ENCODE data around the gene WLS. TPM values are rescaled to one million over a fixed set of nuclear protein-coding genes. Genes with fewer than 3 reads are reported as not detected.
A peak's percentile ranks its signal among the peaks of the same experiment; 100 is the strongest.
"Not testable (repeated sequence)": the region's sequence is repeated elsewhere in the genome, so short reads cannot be mapped to it uniquely, and the experiment has no call there.

Gene WLS
- total RNA-seq, result 100 to 1,000 TPM in 2 of 8 experiments, 10 to 100 TPM in 6; 13.4 to 430 (median 75.4) TPM

DNA sequence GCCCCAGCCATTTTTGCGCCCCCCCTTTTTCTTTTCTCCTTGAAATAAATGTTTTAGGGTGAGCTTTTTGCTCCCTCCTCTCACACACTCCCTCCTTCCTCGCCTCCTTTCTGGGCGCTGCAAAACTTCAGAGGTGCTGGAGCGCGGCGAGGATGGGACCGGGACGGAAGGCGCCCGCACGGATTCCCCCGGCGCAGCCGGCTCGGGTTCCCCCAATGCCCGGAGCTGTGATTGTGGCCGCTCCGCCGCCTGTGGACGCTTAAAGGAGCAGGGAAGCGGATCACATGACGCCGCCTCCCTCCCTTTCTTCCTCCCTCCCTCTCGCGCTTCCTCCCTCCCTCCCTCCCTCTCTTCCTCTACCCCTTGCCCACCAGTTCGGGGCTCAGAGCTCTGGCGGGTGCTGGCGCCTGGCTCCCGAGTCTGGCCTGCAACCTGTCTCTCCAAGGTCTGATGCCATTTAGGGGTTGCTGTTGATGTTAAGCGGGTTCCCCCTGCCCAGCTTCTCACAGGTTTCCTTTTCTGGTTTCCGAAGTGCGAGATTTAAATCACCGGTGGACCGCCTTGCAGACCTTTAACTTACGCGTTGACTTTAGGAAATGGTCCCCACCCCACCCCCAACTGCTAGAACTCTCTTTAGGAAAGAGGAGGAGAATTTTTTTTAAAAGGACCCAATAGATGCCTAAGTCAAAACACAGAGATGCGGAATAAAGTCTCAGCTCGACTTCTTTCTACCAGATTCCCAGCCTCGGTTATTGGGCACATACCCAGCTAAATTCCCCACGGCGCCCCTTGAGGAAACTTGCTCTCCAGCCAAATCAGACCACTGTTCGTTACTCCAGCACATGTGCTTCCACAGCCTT, at the start of gene WLS:
TSS of gene WLS (minus strand) at position 235 of the 860 bp plus-strand sequence. CDS start at position 11, 224 bp downstream.
- peaks cover 14 to 18% of the 10 kb centered on the region in 2 donors for H3K4me1 ChIP-seq (replicated peaks in 1 of 2)
- peak; percentile 81 to 90 (median 84) for ATAC-seq (replicated peaks in 6 of 8)
- peak within 1 kb of the TSS; percentile 39 to 71 (median 55) for H3K4me3 ChIP-seq
- 2 to 9% (median 3%) methylated on average over 5 to 26 of the region's 42 CpGs; no CpG with 5 or more reads in 3 of the 10 experiments for WGBS, 10 experiments
- H3K27ac ChIP-seq, result no peak within 1 kb of the TSS
- in situ Hi-C loops (cut with MboI; ENCODE audit: low pct_unique_long_range_greater_than_20kb in 2 of 9, low sequenced_read_pairs in 9 of 9, unreplicated experiment in 9 of 9), result no loop called here

DNA sequence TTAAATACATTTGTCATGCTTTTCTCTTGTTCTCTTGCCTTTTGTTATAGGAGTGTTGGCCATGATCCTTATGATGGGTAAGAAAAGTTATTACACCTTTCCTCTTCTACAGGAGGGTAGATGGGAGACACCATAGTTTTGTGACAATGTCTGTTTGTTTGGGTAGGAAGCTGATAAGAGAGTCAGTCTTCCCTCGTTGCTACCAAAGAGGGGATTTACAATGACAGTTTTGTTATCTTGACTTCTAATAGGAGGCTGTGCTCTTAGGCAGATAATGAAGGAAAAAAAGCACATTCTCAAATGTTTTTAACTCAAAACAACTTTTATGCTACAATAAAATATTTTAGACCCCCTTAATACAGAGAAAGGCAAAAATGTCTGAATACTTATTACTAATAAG, 48.0 kb upstream of the WLS start:
- H3K4me1 ChIP-seq (replicated peaks in 1 of 2), result no peaks in the 10 kb centered on the region
- H3K4me3 ChIP-seq, result no peak overlapping the region
- 40 to 88% (median 64%) methylated on average over 1 of the region's 1 CpG; no CpG with 5 or more reads in 2 of the 10 experiments for WGBS, 10 experiments
- no peak for ATAC-seq (replicated peaks in 6 of 8)
- in situ Hi-C loops (cut with MboI; ENCODE audit: low pct_unique_long_range_greater_than_20kb in 2 of 9, low sequenced_read_pairs in 9 of 9, unreplicated experiment in 9 of 9), result no loop called here
- no peak overlapping the region for H3K27ac ChIP-seq

DNA sequence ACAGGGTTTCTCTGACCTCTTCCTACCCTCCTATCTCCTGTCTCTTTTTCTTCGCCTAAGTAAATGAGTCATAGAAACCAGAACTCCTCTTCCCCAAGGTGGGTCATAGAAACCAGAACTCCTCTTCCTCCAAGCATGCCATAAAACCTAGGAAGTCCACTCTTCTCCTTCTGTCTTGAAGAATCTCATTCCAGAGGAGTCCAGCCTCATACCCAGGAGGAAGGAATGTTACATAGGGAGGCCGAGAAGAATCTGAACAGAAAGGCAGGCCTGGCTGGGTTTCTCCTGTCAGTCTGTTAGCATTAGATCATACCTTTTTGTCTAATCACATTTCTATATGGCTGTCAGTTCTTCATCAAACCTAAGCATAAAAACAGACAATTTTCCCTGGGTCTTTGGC, 47.5 kb upstream of the WLS start:
- in situ Hi-C loops (cut with MboI; ENCODE audit: low pct_unique_long_range_greater_than_20kb in 2 of 9, low sequenced_read_pairs in 9 of 9, unreplicated experiment in 9 of 9), result no loop called here
- 85 to 100% (median 92%) methylated on average over 1 to 2 of the region's 2 CpGs; no CpG with 5 or more reads in 3 of the 10 experiments for WGBS, 10 experiments

DNA sequence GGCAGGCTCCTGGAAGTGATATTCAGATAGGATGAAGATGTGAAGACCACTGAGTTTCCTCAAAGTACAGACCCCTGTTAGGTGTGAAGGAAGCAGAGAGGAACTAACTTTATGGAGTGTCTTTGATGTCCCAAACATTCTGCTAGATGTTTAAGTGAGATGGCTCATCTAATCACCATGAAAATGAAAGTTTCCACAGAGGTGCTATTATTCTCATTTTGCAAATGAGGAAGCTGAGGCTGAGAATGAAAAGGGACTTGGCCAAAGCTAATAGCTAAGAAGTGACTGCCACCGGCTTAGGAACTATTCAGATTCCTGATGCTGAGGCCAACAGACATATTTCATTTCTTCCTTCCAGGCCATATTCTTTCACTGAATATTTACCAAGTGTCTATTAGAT, 45.9 kb upstream of the WLS start:
- no peak for ATAC-seq (replicated peaks in 6 of 8)
- 18 to 100% (median 52%) methylated on average over 1 of the region's 1 CpG; no CpG with 5 or more reads in 4 of the 10 experiments for WGBS, 10 experiments
- in situ Hi-C loops (cut with MboI; ENCODE audit: low pct_unique_long_range_greater_than_20kb in 2 of 9, low sequenced_read_pairs in 9 of 9, unreplicated experiment in 9 of 9), result no loop called here
- Histone ChIP-seq H3K27ac (no peak overlapping the region), H3K4me1 (replicated peaks in 1 of 2) (no peaks in the 10 kb centered on the region), H3K4me3 (no peak overlapping the region)

More for the DNA sequence above, 47.5 kb upstream of the WLS start:
- Histone ChIP-seq H3K27ac (no peak overlapping the region), H3K4me3 (no peak overlapping the region), H3K4me1 (replicated peaks in 1 of 2) (no peaks in the 10 kb centered on the region)
- ATAC-seq (replicated peaks in 6 of 8), result no peak

DNA sequence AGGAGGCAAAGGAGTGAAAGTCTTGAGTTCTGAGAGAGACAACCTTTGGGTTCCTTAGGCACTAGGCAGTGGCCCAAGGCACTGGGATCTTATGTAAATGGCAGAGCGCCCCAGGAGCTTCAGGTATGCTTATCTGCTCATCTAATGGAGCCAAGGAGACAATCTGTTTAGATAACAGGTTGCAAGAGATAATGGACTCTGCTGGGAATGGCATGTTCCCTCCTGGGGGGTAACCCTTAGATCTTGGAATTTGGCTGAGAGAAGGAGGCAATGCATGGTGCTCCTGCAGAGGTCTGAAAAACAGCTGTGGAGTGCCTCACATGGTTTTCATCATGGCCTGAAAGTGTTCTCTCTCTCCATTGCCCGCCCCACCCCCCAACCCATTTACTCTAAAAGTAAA, 44.1 kb upstream of the WLS start:
- 20 to 89% (median 82%) methylated on average over 1 to 2 of the region's 2 CpGs; no CpG with 5 or more reads in 5 of the 10 experiments for WGBS, 10 experiments
- ATAC-seq (replicated peaks in 6 of 8), result no peak

DNA sequence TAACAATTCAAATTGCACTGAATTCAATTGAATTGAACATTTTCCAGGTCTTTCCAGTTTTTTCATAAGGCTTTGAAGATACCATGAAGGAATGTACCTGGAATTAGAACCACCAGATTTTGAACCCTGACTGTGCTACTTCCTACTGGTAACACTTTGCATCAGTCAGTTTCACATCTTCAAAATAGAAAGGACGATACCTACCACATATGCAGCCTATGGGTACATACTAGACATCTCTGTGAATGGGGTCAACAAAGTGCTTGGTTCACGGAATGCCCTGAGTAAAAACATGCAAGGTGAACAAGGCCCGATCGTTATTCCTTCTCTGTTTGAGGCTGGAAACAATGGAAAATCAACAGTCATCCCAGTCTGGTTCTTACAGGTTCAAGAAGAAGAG, 41.2 kb upstream of the WLS start:
- Histone ChIP-seq H3K4me1 (replicated peaks in 1 of 2) (no peaks in the 10 kb centered on the region), H3K27ac (no peak overlapping the region), H3K4me3 (no peak overlapping the region)
- in situ Hi-C loops (cut with MboI; ENCODE audit: low pct_unique_long_range_greater_than_20kb in 2 of 9, low sequenced_read_pairs in 9 of 9, unreplicated experiment in 9 of 9), result no loop called here
- WGBS, 10 experiments, result 60 to 92% (median 71%) methylated on average over 2 to 4 of the region's 4 CpGs; no CpG with 5 or more reads in 2 of the 10 experiments
- no peak for ATAC-seq (replicated peaks in 6 of 8)

More for the DNA sequence above, 44.1 kb upstream of the WLS start:
- in situ Hi-C loops (cut with MboI; ENCODE audit: low pct_unique_long_range_greater_than_20kb in 2 of 9, low sequenced_read_pairs in 9 of 9, unreplicated experiment in 9 of 9), result no loop called here
- Histone ChIP-seq H3K4me1 (replicated peaks in 1 of 2) (no peaks in the 10 kb centered on the region), H3K4me3 (no peak overlapping the region), H3K27ac (no peak overlapping the region)

DNA sequence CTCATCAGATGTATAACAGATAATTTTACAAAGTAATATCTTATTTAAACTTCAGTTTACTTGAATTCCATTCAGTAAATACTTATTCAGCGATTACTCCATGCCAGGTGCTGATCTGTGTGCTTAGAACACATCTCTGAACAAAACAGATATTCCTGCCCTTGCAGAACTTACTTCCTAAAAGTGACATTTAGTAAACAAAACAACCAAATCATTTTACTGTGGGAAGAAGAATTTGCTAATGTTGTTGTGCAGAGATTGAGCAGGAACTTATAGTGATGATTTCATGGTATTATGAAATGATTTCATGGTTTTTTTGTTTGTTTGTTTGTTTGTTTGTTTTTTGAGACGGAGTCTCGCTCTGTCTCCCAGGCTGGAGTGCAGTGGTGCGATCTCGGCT, 39.3 kb upstream of the WLS start:
- 0 to 100% (median 79%) methylated on average over 1 to 5 of the region's 5 CpGs for WGBS, 10 experiments
- in situ Hi-C loops (cut with MboI; ENCODE audit: low pct_unique_long_range_greater_than_20kb in 2 of 9, low sequenced_read_pairs in 9 of 9, unreplicated experiment in 9 of 9), result no loop called here
- no peak for ATAC-seq (replicated peaks in 6 of 8)

DNA sequence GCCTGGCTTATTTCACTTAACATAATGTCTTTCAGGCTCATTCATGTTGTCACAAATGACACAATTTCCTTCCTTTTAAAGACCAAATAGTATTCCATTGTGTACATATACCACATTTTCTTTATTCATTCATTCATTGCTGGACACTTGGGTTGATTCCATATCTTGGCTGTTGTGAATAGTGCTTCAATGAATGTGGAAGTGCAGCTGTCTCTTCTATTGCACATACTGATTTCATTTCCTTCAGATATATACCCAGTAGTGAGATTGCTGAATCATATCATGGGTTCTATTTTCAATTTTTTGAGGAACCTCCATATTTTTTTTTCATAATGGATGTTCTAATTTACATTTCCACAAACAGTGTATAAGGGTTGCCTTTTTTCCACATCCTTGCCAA, 38.6 kb upstream of the WLS start:
- no peaks in the 10 kb centered on the region for H3K4me1 ChIP-seq (replicated peaks in 1 of 2)
- no peak overlapping the region for H3K4me3 ChIP-seq
- no peak overlapping the region for H3K27ac ChIP-seq
- in situ Hi-C loops (cut with MboI; ENCODE audit: low pct_unique_long_range_greater_than_20kb in 2 of 9, low sequenced_read_pairs in 9 of 9, unreplicated experiment in 9 of 9), result no loop called here
- ATAC-seq (replicated peaks in 6 of 8), result no peak

More for the DNA sequence above, 39.3 kb upstream of the WLS start:
- Histone ChIP-seq H3K4me1 (replicated peaks in 1 of 2) (no peaks in the 10 kb centered on the region), H3K4me3 (no peak overlapping the region), H3K27ac (no peak overlapping the region)

DNA sequence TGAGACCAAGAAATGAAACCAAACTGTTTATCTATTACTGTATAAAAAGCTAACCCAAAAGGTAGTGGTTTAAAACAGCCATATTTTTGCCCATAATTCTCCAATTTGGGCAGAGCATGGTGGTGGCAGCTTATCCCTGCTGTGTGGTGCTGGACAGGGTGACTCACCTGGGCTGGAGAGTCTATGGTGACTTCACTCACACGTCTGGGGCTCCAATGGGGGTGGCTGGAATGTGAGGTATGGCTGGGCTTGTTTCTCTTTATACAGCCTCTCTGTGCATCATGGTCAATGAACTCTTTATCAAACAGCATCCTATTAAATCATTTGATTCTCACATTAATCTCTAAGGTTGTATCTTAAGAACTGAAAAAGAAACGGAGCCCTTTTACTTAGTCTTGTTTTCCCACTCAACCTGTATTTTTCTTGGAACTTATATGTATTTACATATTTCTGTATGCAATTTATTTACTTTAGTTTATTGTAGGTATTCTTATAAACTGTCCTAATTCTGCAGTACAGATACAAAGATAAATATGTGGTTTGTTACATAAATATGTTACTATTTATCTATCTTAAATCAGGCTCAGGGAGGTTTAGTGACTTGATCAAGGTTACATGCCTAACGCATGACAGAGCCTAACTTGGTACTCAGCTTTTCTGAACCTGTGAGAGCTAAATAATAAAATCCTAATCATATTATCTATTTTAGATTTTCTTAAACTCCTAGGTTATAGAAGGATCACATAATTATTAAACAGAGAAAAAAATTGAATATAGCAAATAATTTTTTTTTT, 37.5 kb upstream of the WLS start:
- Histone ChIP-seq H3K27ac (no peak overlapping the region), H3K4me3 (no peak overlapping the region), H3K4me1 (replicated peaks in 1 of 2) (no peaks in the 10 kb centered on the region)
- peak in 1 of 8 experiments; percentile 56 for ATAC-seq (replicated peaks in 6 of 8)
- in situ Hi-C loops (cut with MboI; ENCODE audit: low pct_unique_long_range_greater_than_20kb in 2 of 9, low sequenced_read_pairs in 9 of 9, unreplicated experiment in 9 of 9), result no loop called here
- WGBS, 10 experiments, result 67 to 100% (median 92%) methylated on average over 1 to 3 of the region's 3 CpGs; no CpG with 5 or more reads in 1 of the 10 experiments

DNA sequence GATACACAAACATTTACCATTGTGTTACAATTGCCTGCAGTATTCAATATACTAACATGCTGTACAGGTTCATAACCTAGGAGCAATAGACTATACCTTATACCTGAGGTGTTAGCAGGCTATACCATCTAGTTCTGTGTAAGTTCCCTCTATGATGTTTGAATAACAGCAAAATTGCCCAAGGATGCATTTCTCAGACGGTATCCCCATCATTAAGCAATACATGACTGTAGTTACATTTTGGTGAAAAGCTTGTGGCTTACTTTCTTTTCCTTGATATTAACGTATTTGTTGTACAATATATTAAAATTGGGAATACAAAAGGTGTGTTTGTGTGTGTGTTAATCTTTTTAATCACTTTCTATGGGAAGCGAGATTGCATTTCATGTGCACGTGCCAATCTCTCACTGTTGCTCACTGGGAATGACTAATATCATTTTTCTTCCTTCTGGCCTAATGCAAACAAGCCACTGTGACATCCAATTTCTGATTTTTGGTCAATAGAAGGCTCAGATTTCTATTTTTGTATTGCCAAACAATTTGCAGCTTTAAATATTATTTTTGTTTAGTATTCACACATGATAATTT, 36.7 kb upstream of the WLS start:
- 69 to 96% (median 83%) methylated on average over 3 to 4 of the region's 4 CpGs; no CpG with 5 or more reads in 1 of the 10 experiments for WGBS, 10 experiments
- no peaks in the 10 kb centered on the region for H3K4me1 ChIP-seq (replicated peaks in 1 of 2)
- H3K4me3 ChIP-seq, result no peak overlapping the region
- no peak for ATAC-seq (replicated peaks in 6 of 8)
- no peak overlapping the region for H3K27ac ChIP-seq
- in situ Hi-C loops (cut with MboI; ENCODE audit: low pct_unique_long_range_greater_than_20kb in 2 of 9, low sequenced_read_pairs in 9 of 9, unreplicated experiment in 9 of 9), result no loop called here

DNA sequence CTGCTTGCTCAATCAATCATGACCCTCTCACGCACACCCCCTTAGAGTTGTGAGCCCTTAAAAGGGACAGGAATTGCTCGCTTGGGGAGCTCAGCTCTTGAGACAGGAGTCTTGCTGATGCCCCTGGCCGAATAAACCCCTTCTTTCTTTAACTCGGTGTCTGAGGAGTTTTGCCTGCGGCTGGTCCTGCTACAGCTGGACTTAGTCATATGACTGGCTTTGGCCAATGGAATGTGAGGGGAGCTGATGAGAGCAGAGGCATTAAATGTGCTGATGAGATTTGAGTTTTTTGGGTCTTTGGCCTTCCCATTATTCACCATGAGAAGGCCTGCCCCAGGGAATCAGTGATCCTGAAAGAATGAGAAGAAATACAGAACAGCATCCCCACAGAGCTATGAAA, 24.5 kb upstream of the WLS start:
- 44 to 100% (median 67%) methylated on average over 1 to 5 of the region's 5 CpGs; no CpG with 5 or more reads in 3 of the 10 experiments for WGBS, 10 experiments
- H3K4me3 ChIP-seq; in situ Hi-C loops (cut with MboI; ENCODE audit: low pct_unique_long_range_greater_than_20kb in 2 of 9, low sequenced_read_pairs in 9 of 9, unreplicated experiment in 9 of 9); H3K4me1 ChIP-seq (replicated peaks in 1 of 2); ATAC-seq (replicated peaks in 6 of 8); H3K27ac ChIP-seq: not testable (repeated sequence)

DNA sequence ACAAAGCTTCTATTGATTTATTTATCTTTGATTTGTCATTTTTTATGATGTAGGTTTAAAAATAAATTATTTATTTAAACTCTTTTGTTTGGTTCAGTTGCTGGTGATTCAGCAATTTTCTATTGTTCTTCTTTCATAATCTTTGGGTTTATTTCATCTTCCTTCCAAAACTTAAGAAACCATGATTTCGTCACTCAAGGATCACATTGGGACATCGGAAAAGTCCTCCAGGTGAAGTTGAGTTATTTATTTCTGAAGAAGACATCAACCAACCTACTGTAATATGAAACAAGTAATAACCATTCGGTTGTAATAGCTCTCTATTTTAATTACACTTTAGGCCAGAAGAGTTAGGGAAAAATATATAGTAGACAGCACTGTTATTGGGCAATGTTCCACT, 23.0 kb upstream of the WLS start:
- Histone ChIP-seq H3K27ac (no peak overlapping the region), H3K4me3 (no peak overlapping the region), H3K4me1 (replicated peaks in 1 of 2) (no peaks in the 10 kb centered on the region)
- in situ Hi-C loops (cut with MboI; ENCODE audit: low pct_unique_long_range_greater_than_20kb in 2 of 9, low sequenced_read_pairs in 9 of 9, unreplicated experiment in 9 of 9), result no loop called here
- 68 to 100% (median 91%) methylated on average over 1 to 3 of the region's 3 CpGs; no CpG with 5 or more reads in 1 of the 10 experiments for WGBS, 10 experiments
- no peak for ATAC-seq (replicated peaks in 6 of 8)
